WI38 (cell line): Measurements from ENCODE around the gene ACYP2.

Source experiments
- H3K4me3 ChIP-seq: 2 replicates; pipeline ENCODE4 v1.5.1; 2011; ENCODE audit warnings: low read depth, mild to moderate bottlenecking, control low read depth, low read length
- CTCF ChIP-seq: IDR thresholded peaks from 2 replicates; pipeline ENCODE4 v1.5.1; 2012; ENCODE audit warnings: low read depth, mild to moderate bottlenecking, control low read depth, low read length

Gene ACYP2

GRCh38 chr2:54295911-54296310 lies 180.5 kb downstream of the ACYP2 start:
- TF ChIP-seq CTCF = no peak
- H3K4me3 ChIP-seq = no peak overlapping the region

- no peak for TF ChIP-seq CTCF
Measured at GRCh38 chr2:54298514-54298913, 183.1 kb downstream of the ACYP2 start.

GRCh38 chr2:54303631-54304030 lies 188.2 kb downstream of the ACYP2 start:
- no peak for TF ChIP-seq CTCF

More at GRCh38 chr2:54298514-54298913, 183.1 kb downstream of the ACYP2 start:
- H3K4me3 ChIP-seq = no peak overlapping the region

GRCh38 chr2:54306556-54306955 lies 191.1 kb downstream of the ACYP2 start:
- TF ChIP-seq CTCF = no peak
- H3K4me3 ChIP-seq = no peak overlapping the region

More at GRCh38 chr2:54303631-54304030, 188.2 kb downstream of the ACYP2 start:
- no peak overlapping the region for H3K4me3 ChIP-seq

- no peak overlapping the region for H3K4me3 ChIP-seq
- no peak for TF ChIP-seq CTCF
Measured at GRCh38 chr2:54308186-54308585, 192.8 kb downstream of the ACYP2 start.

- no peak for TF ChIP-seq CTCF
- H3K4me3 ChIP-seq = no peak overlapping the region
Measured at GRCh38 chr2:54308782-54309181, 193.4 kb downstream of the ACYP2 start.

GRCh38 chr2:54310311-54310710 lies 194.9 kb downstream of the ACYP2 start:
- TF ChIP-seq CTCF = no peak
- no peak overlapping the region for H3K4me3 ChIP-seq
